A549 (cell line): ENCODE data around the gene KRT8. TPM values are rescaled to one million over a fixed set of nuclear protein-coding genes. Genes with fewer than 3 reads are reported as not detected.
A peak's percentile ranks its signal among the peaks of the same experiment; 100 is the strongest.

ENCODE experiments used
- ATAC-seq, 2 experiments: fragments of 200-7000 bp in 1 of 2; fragments of >200 bp in 1 of 2; cut with Nextera tagmentation in 1 of 2; cut with Tn5 transposase in 1 of 2; 3 replicates each; pipeline versions ENCODE4 v1.8.0 to v1.9.1; 2018 to 2020; ENCODE audit warnings: mild to moderate bottlenecking in 1 of 2, moderate library complexity in 1 of 2
- CTCF ChIA-PET: fragments of 300-600 bp; sonication (Branson Sonifier 250); formaldehyde crosslinking; extraction: SDS; loops from one replicate; lab custom pipeline; 2021; ENCODE audit warnings: antibody characterized with exemption, inconsistent platforms; lab: Yijun Ruan, JAX
- POLR2A ChIA-PET: fragments of 350-600 bp; formaldehyde crosslinking; extraction: SDS; loops from one replicate; lab custom pipeline; 2021; ENCODE audit warnings: antibody characterized with exemption, inconsistent platforms; lab: Yijun Ruan, JAX
- DNase-seq, 2 experiments: peaks; one replicate each; pipeline versions ENCODE4 v3.0.0 to v3.0.0-alpha.2; 2011 to 2016; ENCODE audit warnings: low read depth in 1 of 2, low spot score in 1 of 2
- FAIRE-seq: peaks from 2 replicates; lab custom pipeline; 2011; peaks lifted over from hg19 to GRCh38; lab: Jason Lieb, UNC
- H3K27ac ChIP-seq, 2 experiments: fragments of >200 bp; sonication (Bioruptor Twin); formaldehyde crosslinking; 3 replicates each; pipeline ENCODE4 v1.5.1; 2016 to 2017
- H3K4me1 ChIP-seq: fragments of >200 bp; sonication (Bioruptor Twin); formaldehyde crosslinking; 3 replicates; pipeline ENCODE4 v1.6.1; 2016
- H3K4me2 ChIP-seq: fragments of >200 bp; sonication (Bioruptor Twin); formaldehyde crosslinking; 3 replicates; pipeline ENCODE4 v1.6.1; 2016
- H3K4me3 ChIP-seq: fragments of >200 bp; sonication (Bioruptor Twin); formaldehyde crosslinking; 3 replicates; pipeline ENCODE4 v1.5.1; 2016
- H3K9me3 ChIP-seq: fragments of >200 bp; sonication (Bioruptor Twin); formaldehyde crosslinking; 3 replicates; pipeline ENCODE4 v1.6.1; 2016
- EHMT2 ChIP-seq: fragments of 200-600 bp; sonication (generic); IDR thresholded peaks from 2 replicates; pipeline ENCODE4 v1.6.1; 2016; ENCODE audit warnings: antibody characterized with exemption, low read depth, mild to moderate bottlenecking, moderate library complexity
- FOSB ChIP-seq: fragments of 250-450 bp; sonication (Bioruptor Pico); IDR thresholded peaks from 2 replicates; pipeline ENCODE4 v1.5.0; 2020; ENCODE audit warnings: mild to moderate bottlenecking, moderate library complexity
- FOSL2 ChIP-seq, 2 experiments: fragments of 450-650 bp in 1 of 2; fragments of >200 bp in 1 of 2; sonication (Bioruptor Twin) in 1 of 2; formaldehyde crosslinking; IDR thresholded peaks; 2 replicates each; pipeline versions ENCODE4 v1.5.0 to v1.6.1; 2016 to 2020; ENCODE audit warnings: mild to moderate bottlenecking in 1 of 2, moderate library complexity in 1 of 2
- FOXS1 ChIP-seq: fragments of 250-450 bp; sonication (Bioruptor Pico); IDR thresholded peaks from 2 replicates; pipeline ENCODE4 v1.5.0; 2020; ENCODE audit warnings: mild to moderate bottlenecking, moderate library complexity
- HDAC2 ChIP-seq: fragments of 200-600 bp; sonication (generic); IDR thresholded peaks from 2 replicates; pipeline ENCODE4 v1.6.1; 2016
- HEYL ChIP-seq: fragments of 250-450 bp; sonication (Bioruptor Pico); IDR thresholded peaks from 2 replicates; pipeline ENCODE4 v1.8.0; 2021; ENCODE audit warnings: mild to moderate bottlenecking, moderate library complexity
- JUN ChIP-seq, 2 experiments: fragments of >200 bp; sonication (Bioruptor Twin); formaldehyde crosslinking; IDR thresholded peaks; 2 replicates in 1 of 2; 3 replicates in 1 of 2; pipeline ENCODE4 v1.6.1; 2016 to 2017
- MAZ ChIP-seq: fragments of 150-350 bp; IDR thresholded peaks from 2 replicates; pipeline ENCODE4 v1.6.1; 2014; ENCODE audit warnings: antibody characterized with exemption, low read depth, low read length, borderline replicate concordance
- NR3C1 ChIP-seq: fragments of >200 bp; sonication (Bioruptor Twin); formaldehyde crosslinking; IDR thresholded peaks from 3 replicates; pipeline ENCODE4 v1.6.1; 2017
- POLR2A ChIP-seq: IDR thresholded peaks from 2 replicates; pipeline ENCODE4 v1.6.1; 2012; ENCODE audit warnings: mild to moderate bottlenecking, low read length
- POLR2AphosphoS2 ChIP-seq: conservative IDR thresholded peaks from 2 replicates; pipeline ENCODE4 v1.6.1; 2012; ENCODE audit warnings: low read length, improper control_type of control experiment, inconsistent platforms
- RAD21 ChIP-seq, 2 experiments: fragments of >200 bp in 1 of 2; sonication (Bioruptor Twin) in 1 of 2; formaldehyde crosslinking in 1 of 2; IDR thresholded peaks in 1 of 2; conservative IDR thresholded peaks in 1 of 2; 2 replicates in 1 of 2; 3 replicates in 1 of 2; pipeline ENCODE4 v1.6.1; 2012 to 2018; ENCODE audit warnings: inconsistent platforms in 1 of 2
- RARB ChIP-seq: fragments of 250-450 bp; sonication (Bioruptor Pico); IDR thresholded peaks from 2 replicates; pipeline ENCODE4 v1.8.0; 2021; ENCODE audit warnings: mild to moderate bottlenecking, moderate library complexity
- SMC3 ChIP-seq: fragments of >200 bp; sonication (Bioruptor Twin); formaldehyde crosslinking; IDR thresholded peaks from 3 replicates; pipeline ENCODE4 v1.6.1; 2018; ENCODE audit warnings: inconsistent platforms
- TP53 ChIP-seq: fragments of 250-450 bp; sonication (Bioruptor Pico); IDR thresholded peaks from 2 replicates; pipeline ENCODE4 v1.5.0; 2021; ENCODE audit warnings: mild to moderate bottlenecking, moderate library complexity
- WGBS: methylation state at CpG from one replicate; pipeline ENCODE4 v1.1.6; 2017; ENCODE audit errors: missing lambda C conversion rate; 5-methylcytosine and 5-hydroxymethylcytosine counted together
- polyA plus RNA-seq, 4 experiments: library from polyadenylated mRNA; depleted of rRNA in 3 of 4; stranded (reverse); fragments of >200 nt; fragmentation: RNase III in 1 of 4; extraction: RNeasy Plus Mini Kit Qiagen cat#74134 plus additional on column Dnase treatment in 1 of 4; gene quantifications; 2 replicates in 3 of 4; 3 replicates in 1 of 4; pipeline ENCODE4 v1.2.3, GENCODE V29; 2011 to 2017
- TF ChIP-seq, protein P1 (sequence below): fragments of 200-600 bp; sonication (generic); IDR thresholded peaks from 2 replicates; pipeline ENCODE4 v1.6.1; 2016; ENCODE audit warnings: antibody characterized with exemption, mild to moderate bottlenecking, moderate library complexity
- TF ChIP-seq, protein P2 (sequence below): IDR thresholded peaks from 2 replicates; pipeline ENCODE4 v1.6.1; 2012
- TF ChIP-seq, protein P3 (sequence below): fragments of 250-450 bp; sonication (Bioruptor Pico); IDR thresholded peaks from 2 replicates; pipeline ENCODE4 v1.5.0; 2021; ENCODE audit warnings: mild to moderate bottlenecking, moderate library complexity, borderline replicate concordance

Gene KRT8
- polyA plus RNA-seq, 2 of the 4 experiments (the other 2 are of a cell fraction) = 2,250 to 3,633 TPM

DNA sequence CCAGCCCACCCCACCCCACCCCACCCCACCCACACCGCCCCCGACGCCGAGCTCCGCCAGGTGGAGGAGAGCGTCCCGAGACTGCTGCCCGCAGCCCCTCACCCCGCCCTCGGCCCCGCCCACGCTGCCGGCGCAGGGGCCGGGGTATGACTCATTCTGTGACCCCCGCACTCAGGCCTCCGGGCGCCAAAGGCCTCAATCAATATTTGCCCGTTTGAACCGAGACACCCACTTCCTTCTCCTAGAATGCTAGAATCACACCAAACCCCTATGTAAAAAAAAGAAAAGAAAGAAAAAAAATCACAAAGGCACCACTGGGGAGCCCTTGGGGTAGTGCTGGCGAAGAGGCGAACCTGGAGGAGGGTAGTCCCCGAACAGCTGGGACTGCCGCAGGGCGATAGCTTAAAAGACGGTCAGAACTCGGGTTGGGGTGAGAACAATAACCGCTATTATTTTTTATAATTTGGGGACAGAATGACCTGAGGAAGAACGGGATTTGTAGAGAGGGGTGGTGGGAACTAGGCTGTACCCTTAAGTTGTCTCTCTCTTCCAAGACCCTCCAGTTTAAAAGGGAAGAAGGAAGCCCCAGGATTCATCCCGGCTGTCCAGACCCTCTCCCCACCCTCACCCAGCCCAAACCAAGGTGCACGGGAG lies 894 bp downstream of the KRT8 start (continued):
- TF ChIP-seq, protein P1, sequence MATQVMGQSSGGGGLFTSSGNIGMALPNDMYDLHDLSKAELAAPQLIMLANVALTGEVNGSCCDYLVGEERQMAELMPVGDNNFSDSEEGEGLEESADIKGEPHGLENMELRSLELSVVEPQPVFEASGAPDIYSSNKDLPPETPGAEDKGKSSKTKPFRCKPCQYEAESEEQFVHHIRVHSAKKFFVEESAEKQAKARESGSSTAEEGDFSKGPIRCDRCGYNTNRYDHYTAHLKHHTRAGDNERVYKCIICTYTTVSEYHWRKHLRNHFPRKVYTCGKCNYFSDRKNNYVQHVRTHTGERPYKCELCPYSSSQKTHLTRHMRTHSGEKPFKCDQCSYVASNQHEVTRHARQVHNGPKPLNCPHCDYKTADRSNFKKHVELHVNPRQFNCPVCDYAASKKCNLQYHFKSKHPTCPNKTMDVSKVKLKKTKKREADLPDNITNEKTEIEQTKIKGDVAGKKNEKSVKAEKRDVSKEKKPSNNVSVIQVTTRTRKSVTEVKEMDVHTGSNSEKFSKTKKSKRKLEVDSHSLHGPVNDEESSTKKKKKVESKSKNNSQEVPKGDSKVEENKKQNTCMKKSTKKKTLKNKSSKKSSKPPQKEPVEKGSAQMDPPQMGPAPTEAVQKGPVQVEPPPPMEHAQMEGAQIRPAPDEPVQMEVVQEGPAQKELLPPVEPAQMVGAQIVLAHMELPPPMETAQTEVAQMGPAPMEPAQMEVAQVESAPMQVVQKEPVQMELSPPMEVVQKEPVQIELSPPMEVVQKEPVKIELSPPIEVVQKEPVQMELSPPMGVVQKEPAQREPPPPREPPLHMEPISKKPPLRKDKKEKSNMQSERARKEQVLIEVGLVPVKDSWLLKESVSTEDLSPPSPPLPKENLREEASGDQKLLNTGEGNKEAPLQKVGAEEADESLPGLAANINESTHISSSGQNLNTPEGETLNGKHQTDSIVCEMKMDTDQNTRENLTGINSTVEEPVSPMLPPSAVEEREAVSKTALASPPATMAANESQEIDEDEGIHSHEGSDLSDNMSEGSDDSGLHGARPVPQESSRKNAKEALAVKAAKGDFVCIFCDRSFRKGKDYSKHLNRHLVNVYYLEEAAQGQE = peak; percentile 17; the same call in 1 of the 2 replicates
- TF ChIP-seq RARB (peak; percentile 28; the same call in 1 of the 2 replicates), HEYL (CRISPR knock-in tag) (no peak), FOSB (peak; percentile 87), EHMT2 (no peak), NR3C1 (no peak)
- TF ChIP-seq, protein P2, sequence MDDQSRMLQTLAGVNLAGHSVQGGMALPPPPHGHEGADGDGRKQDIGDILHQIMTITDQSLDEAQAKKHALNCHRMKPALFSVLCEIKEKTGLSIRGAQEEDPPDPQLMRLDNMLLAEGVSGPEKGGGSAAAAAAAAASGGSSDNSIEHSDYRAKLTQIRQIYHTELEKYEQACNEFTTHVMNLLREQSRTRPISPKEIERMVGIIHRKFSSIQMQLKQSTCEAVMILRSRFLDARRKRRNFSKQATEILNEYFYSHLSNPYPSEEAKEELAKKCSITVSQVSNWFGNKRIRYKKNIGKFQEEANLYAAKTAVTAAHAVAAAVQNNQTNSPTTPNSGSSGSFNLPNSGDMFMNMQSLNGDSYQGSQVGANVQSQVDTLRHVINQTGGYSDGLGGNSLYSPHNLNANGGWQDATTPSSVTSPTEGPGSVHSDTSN = 0 out of 2 replicates have a peak, but pooled peaks have one; percentile 12

DNA sequence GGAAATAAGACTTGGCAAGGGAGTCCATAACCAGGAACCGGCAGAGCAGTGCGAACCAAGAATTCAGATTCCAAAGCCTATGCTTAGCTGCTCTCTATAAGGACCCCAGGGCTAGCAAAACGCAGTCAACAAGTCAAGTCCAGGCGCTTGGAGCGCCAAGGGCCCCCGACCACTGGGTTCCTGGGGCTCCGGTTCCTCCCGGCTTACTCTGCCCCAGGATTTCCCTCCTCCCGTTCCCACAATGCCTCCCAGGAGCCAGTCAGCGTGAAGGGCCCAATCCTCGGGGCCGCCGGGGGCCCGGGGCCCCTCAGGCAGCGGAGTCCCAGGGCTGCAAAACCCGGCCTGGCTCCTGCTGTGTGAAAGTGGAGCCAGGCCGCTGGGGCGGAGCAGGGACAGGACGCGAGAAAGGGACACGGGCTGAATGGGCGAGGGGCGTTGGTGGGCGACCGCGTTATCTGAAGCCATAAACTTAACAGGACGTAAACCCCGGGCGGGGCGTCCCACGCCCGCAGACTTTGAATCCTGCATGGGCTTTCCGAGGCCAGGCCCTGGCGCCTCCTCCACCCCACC lies 1.5 kb downstream of the KRT8 start:
- peak; percentile 50 to 69 for DNase-seq
- POLR2A ChIA-PET = interaction anchor here (0.7 to 6.3 kb wide), 13 partner anchors 8 to 760 kb away, joined by 3 to 208 read pairs (median 13); partner anchors contain the start of gene KRT18
- TF ChIP-seq TP53 (CRISPR knock-in tag) (peak; percentile 85), POLR2AphosphoS2 (0 out of 2 replicates have a peak, but pooled peaks have one; percentile 6), MAZ (0 out of 2 replicates have a peak, but pooled peaks have one; percentile 6), POLR2A (peak; percentile 9; the same call in 1 of the 2 replicates), SMC3 (0 out of 3 replicates have a peak, but pooled peaks have one; percentile 7), RARB (0 out of 2 replicates have a peak, but pooled peaks have one; percentile 26), JUN (IDR thresholded peaks at IDR 0.05) (peak in 1 of 2 experiments; percentile 85; a peak in 4 of 5 replicates), HDAC2 (no peak), FOSL2 (IDR thresholded peaks at IDR 0.05) (no peak), FOSL2 (CRISPR knock-in tag; IDR thresholded peaks at IDR 0.05) (peak; percentile 26; the same call in 1 of the 2 replicates), HEYL (CRISPR knock-in tag) (no peak), RAD21 (conservative IDR thresholded peaks at IDR 0.05 in 1 of 2, IDR thresholded peaks at IDR 0.05 in 1 of 2) (0 out of 5 replicates have a peak, but pooled peaks of 1 of the 2 experiments have one; percentile 2), FOSB (peak; percentile 26; the same call in 1 of the 2 replicates), FOXS1 (no peak)
- TF ChIP-seq, protein P3, sequence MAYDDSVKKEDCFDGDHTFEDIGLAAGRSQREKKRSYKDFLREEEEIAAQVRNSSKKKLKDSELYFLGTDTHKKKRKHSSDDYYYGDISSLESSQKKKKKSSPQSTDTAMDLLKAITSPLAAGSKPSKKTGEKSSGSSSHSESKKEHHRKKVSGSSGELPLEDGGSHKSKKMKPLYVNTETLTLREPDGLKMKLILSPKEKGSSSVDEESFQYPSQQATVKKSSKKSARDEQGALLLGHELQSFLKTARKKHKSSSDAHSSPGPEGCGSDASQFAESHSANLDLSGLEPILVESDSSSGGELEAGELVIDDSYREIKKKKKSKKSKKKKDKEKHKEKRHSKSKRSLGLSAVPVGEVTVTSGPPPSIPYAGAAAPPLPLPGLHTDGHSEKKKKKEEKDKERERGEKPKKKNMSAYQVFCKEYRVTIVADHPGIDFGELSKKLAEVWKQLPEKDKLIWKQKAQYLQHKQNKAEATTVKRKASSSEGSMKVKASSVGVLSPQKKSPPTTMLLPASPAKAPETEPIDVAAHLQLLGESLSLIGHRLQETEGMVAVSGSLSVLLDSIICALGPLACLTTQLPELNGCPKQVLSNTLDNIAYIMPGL (CRISPR knock-in tag) = 0 out of 2 replicates have a peak, but pooled peaks have one; percentile 39
- FAIRE-seq = no peak
- peaks cover 72% of the 10 kb centered on the region for H3K4me1 ChIP-seq
- WGBS = 0% methylated on average over 20 of the region's 34 CpGs
- peak overlapping the region; percentile 87 for H3K4me3 ChIP-seq
- CTCF ChIA-PET = interaction anchor here (1.9 to 20.5 kb wide), 9 partner anchors 8 to 77 kb away, joined by 9 to 440 read pairs (median 78); partner anchors contain the start of gene KRT18
- peak overlapping the region; percentile 91 to 99 for H3K27ac ChIP-seq
- peak overlapping the region; percentile 93 for H3K4me2 ChIP-seq
- H3K9me3 ChIP-seq = no peaks in the 10 kb centered on the region
- peak; percentile 26 to 39; a peak in 5 of 6 replicates for ATAC-seq
